Stimulated activated CD8-positive, alpha-beta memory T cell treated with anti-CD3 and anti-CD28 coated beads, Interleukin-2, amount 100 ng/mL, for 48 hours (primary cell): ENCODE results near the gene SDE2.
"Not testable (repeated sequence)": the region's sequence is repeated elsewhere in the genome, so short reads cannot be mapped to it uniquely, and the experiment has no call there.

Source experiments
- DNase-seq, 2 donors: peaks; one replicate each; pipeline ENCODE4 v3.0.0-alpha.2; 2020; ENCODE audit warnings: low read depth in 2 of 2

The SDE2 gene

GRCh38 chr1:225975146-225975545 is 24.0 kb downstream of the SDE2 start:
- not testable (repeated sequence) for DNase-seq

GRCh38 chr1:225974454-225974853 is 24.7 kb downstream of the SDE2 start:
- no peak for DNase-seq

DNA sequence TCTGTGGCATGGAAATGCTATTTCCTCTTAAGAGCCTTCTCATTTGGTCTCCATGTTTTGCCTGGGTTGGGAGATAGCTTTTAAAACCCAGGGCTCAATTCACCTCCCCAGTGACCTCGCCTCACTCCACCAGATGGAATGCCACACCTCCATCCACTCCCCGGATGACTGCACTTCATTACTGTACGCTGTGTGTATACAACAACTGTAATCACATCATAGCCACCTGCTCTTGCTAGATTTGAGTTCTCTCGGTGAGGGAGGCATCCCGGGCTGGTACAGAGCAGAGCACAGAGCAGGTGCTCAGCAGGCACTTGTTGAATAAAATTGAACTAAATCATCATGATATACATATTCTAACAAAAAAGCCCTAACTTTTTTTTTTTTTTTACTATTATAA is 26.0 kb downstream of the SDE2 start:
- no peak for DNase-seq

GRCh38 chr1:225972344-225973152 is 26.6 kb downstream of the SDE2 start:
- DNase-seq: no peak

DNA sequence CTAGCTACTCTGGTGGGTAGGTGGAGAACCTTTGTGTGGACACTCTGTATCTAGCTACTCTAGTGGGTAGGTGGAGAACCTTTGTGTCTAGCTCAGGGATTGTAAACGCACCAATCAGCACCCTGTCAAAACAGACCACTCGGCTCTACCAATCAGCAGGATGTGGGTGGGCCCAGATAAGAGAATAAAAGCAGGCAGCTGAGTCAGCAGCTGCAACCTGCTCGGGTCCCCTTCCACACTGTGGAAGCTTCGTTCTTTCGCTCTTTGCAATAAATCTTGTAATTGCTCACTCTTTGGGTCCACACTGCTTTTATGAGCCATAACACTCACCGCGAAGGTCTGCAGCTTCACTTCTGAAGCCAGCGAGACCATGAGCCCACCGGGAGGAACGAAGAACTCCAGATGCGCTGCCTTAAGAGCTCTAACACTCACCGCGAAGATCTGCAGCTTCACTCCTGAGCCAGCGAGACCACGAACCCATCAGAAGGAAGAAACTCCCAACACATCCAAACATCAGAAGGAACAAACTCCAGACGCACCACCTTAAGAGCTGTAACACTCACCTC is 28.5 kb downstream of the SDE2 start:
- DNase-seq: not testable (repeated sequence)

- DNase-seq: not testable (repeated sequence)
These were observed 29.4 kb downstream of the SDE2 start for GRCh38 chr1:225969751-225970150.

- DNase-seq: no peak
These were observed 33.9 kb downstream of the SDE2 start for GRCh38 chr1:225965231-225965630.

GRCh38 chr1:225963735-225964530 is 35.2 kb downstream of the SDE2 start:
- DNase-seq: no peak

DNA sequence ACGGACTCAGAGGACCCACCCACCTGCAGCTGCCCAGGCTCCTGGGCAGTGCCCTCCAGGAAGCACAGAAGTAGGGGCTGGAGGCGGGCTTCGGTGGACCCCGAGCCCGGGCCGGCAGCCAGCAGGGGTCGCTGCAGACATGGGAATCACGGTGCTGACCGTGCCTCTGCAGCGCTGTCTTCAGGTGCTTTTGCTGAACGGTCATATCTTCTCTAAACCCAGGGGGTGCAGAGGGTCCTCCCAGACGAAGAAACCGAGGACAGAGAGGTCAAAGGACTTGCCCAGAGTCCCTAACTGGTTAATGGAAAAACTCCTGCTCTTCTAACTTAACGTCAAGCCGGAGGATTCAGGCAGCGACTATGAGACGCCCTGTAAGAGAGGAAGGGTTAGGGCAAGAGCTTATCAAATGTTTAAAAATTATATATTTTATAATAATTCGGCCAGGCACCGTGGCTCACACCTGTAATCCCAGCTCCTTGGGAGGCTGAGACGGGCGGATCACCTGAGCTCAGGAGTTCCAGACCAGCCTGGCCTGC is 36.6 kb downstream of the SDE2 start:
- peak; percentile 64 to 77 for DNase-seq

GRCh38 chr1:225961659-225962439 is 37.3 kb downstream of the SDE2 start:
- no peak for DNase-seq

GRCh38 chr1:225958041-225958440 is 41.1 kb downstream of the SDE2 start:
- DNase-seq: no peak

DNA sequence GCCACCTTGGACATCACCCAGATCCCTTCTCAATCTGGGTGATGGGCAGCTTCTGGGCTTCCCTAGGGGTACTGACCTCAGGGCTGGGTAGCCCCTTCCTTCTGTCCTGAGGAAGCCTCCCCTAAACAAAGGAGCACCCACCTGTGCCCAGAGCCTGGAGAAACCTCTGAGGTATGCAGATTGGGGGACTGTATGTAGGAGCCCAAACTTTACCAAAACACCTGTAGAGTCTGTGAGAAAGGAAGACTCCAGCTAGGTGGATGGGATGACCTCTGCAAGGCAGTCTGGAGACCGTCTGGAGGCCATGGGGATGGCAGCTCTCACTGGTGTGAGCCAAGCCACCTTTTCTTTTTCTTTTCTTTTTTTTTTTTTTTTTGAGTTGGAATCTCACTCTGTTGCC is 44.4 kb downstream of the SDE2 start:
- DNase-seq: no peak

GRCh38 chr1:225953315-225953714 is 45.8 kb downstream of the SDE2 start:
- no peak for DNase-seq

GRCh38 chr1:225950905-225951497 is 48.1 kb downstream of the SDE2 start:
- no peak for DNase-seq

GRCh38 chr1:225949041-225949440 is 50.1 kb downstream of the SDE2 start:
- no peak for DNase-seq

GRCh38 chr1:225946803-225947202 is 52.3 kb downstream of the SDE2 start:
- no peak for DNase-seq

GRCh38 chr1:225946082-225946620 is 53.0 kb downstream of the SDE2 start:
- no peak for DNase-seq

GRCh38 chr1:225945564-225945963 is 53.6 kb downstream of the SDE2 start:
- DNase-seq: no peak

GRCh38 chr1:225944951-225945350 is 54.2 kb downstream of the SDE2 start:
- no peak for DNase-seq

GRCh38 chr1:225944387-225944786 is 54.8 kb downstream of the SDE2 start:
- DNase-seq: no peak

DNA sequence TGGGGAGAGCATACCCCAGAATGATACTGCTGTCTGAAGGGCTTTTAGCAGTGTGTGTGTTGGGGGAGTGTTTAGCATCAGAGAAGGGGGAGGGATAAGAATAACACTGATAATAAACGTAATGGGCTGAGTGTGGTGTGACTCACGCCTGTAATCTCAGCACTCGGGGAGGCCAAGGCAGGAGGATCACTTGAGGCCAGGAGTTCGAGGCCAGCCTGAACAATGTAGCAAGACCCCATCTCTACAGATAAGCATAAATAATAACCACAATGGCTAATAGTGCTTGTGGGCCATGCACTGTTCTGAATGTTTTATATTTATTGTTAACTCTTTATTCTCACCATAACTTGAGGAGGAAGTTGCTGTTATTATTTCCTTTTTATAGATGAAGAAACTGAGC is 55.6 kb downstream of the SDE2 start:
- DNase-seq: no peak
